ENCODE measurements around the gene NECAB2.

NECAB2 gene

GRCh38 chr16:84024854-84025253, 56.8 kb downstream of the NECAB2 start:
- no peak for DNase-seq (ENCODE audit: low read depth in 1 of 2, low spot score in 1 of 2)
- H3K27me3 ChIP-seq (ENCODE audit: insufficient read depth, poor library complexity, severe bottlenecking) = peaks cover 6% of the 10 kb centered on the region
- H3K27ac ChIP-seq (replicated peaks) = no peak overlapping the region
- TF ChIP-seq POLR2AphosphoS5 (IDR thresholded peaks at IDR 0.05; ENCODE audit: low read depth) (no peak), GABPA (IDR thresholded peaks at IDR 0.05; ENCODE audit: low read depth) (no peak)
- H3K4me3 ChIP-seq (replicated peaks; ENCODE audit: insufficient read depth, low read length) = no peak overlapping the region

DNA sequence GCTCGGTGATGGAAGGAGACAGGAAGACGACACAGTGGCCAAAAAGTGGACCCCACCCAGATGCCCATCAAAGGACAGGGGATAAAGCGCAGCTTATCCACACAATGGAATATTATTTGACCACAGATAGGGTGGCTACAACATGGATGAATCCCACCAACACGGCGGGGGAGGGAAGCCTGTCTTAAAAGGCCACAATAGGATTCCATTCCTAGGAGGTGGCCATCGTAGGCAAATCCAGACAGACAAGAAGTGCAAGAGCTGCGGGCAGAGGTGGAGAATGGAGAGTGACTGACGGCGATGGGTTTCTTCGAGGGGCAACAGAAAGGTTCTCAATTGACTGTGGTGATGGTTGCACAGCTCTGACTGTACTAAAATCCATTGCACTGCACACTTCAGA, 58.6 kb downstream of the NECAB2 start:
- peaks cover 6% of the 10 kb centered on the region for H3K27me3 ChIP-seq (ENCODE audit: insufficient read depth, poor library complexity, severe bottlenecking)
- no peak overlapping the region for H3K4me3 ChIP-seq (replicated peaks; ENCODE audit: insufficient read depth, low read length)
- DNase-seq (ENCODE audit: low read depth in 1 of 2, low spot score in 1 of 2) = no peak
- H3K27ac ChIP-seq (replicated peaks) = no peak overlapping the region
- TF ChIP-seq, protein P1, sequence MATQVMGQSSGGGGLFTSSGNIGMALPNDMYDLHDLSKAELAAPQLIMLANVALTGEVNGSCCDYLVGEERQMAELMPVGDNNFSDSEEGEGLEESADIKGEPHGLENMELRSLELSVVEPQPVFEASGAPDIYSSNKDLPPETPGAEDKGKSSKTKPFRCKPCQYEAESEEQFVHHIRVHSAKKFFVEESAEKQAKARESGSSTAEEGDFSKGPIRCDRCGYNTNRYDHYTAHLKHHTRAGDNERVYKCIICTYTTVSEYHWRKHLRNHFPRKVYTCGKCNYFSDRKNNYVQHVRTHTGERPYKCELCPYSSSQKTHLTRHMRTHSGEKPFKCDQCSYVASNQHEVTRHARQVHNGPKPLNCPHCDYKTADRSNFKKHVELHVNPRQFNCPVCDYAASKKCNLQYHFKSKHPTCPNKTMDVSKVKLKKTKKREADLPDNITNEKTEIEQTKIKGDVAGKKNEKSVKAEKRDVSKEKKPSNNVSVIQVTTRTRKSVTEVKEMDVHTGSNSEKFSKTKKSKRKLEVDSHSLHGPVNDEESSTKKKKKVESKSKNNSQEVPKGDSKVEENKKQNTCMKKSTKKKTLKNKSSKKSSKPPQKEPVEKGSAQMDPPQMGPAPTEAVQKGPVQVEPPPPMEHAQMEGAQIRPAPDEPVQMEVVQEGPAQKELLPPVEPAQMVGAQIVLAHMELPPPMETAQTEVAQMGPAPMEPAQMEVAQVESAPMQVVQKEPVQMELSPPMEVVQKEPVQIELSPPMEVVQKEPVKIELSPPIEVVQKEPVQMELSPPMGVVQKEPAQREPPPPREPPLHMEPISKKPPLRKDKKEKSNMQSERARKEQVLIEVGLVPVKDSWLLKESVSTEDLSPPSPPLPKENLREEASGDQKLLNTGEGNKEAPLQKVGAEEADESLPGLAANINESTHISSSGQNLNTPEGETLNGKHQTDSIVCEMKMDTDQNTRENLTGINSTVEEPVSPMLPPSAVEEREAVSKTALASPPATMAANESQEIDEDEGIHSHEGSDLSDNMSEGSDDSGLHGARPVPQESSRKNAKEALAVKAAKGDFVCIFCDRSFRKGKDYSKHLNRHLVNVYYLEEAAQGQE (IDR thresholded peaks at IDR 0.05; ENCODE audit: insufficient replicate concordance, low read depth) = no peak
- TF ChIP-seq, protein P2, sequence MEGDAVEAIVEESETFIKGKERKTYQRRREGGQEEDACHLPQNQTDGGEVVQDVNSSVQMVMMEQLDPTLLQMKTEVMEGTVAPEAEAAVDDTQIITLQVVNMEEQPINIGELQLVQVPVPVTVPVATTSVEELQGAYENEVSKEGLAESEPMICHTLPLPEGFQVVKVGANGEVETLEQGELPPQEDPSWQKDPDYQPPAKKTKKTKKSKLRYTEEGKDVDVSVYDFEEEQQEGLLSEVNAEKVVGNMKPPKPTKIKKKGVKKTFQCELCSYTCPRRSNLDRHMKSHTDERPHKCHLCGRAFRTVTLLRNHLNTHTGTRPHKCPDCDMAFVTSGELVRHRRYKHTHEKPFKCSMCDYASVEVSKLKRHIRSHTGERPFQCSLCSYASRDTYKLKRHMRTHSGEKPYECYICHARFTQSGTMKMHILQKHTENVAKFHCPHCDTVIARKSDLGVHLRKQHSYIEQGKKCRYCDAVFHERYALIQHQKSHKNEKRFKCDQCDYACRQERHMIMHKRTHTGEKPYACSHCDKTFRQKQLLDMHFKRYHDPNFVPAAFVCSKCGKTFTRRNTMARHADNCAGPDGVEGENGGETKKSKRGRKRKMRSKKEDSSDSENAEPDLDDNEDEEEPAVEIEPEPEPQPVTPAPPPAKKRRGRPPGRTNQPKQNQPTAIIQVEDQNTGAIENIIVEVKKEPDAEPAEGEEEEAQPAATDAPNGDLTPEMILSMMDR (IDR thresholded peaks at IDR 0.05; ENCODE audit: insufficient read depth, low read length) = no peak
- TF ChIP-seq GABPA (IDR thresholded peaks at IDR 0.05; ENCODE audit: low read depth) (no peak), POLR2AphosphoS5 (IDR thresholded peaks at IDR 0.05; ENCODE audit: low read depth) (no peak), SPI1 (IDR thresholded peaks at IDR 0.05; ENCODE audit: borderline replicate concordance, low read depth) (no peak)

GRCh38 chr16:84027625-84028024, 59.6 kb downstream of the NECAB2 start:
- no peak overlapping the region for H3K27ac ChIP-seq (replicated peaks)
- no peak overlapping the region for H3K4me3 ChIP-seq (replicated peaks; ENCODE audit: insufficient read depth, low read length)
- peaks cover 9% of the 10 kb centered on the region for H3K27me3 ChIP-seq (ENCODE audit: insufficient read depth, poor library complexity, severe bottlenecking)
- TF ChIP-seq POLR2AphosphoS5 (IDR thresholded peaks at IDR 0.05; ENCODE audit: low read depth) (no peak), SPI1 (IDR thresholded peaks at IDR 0.05; ENCODE audit: borderline replicate concordance, low read depth) (no peak)
- TF ChIP-seq, protein P2 (IDR thresholded peaks at IDR 0.05; ENCODE audit: insufficient read depth, low read length) = no peak
- DNase-seq (ENCODE audit: low read depth in 1 of 2, low spot score in 1 of 2) = no peak

DNA sequence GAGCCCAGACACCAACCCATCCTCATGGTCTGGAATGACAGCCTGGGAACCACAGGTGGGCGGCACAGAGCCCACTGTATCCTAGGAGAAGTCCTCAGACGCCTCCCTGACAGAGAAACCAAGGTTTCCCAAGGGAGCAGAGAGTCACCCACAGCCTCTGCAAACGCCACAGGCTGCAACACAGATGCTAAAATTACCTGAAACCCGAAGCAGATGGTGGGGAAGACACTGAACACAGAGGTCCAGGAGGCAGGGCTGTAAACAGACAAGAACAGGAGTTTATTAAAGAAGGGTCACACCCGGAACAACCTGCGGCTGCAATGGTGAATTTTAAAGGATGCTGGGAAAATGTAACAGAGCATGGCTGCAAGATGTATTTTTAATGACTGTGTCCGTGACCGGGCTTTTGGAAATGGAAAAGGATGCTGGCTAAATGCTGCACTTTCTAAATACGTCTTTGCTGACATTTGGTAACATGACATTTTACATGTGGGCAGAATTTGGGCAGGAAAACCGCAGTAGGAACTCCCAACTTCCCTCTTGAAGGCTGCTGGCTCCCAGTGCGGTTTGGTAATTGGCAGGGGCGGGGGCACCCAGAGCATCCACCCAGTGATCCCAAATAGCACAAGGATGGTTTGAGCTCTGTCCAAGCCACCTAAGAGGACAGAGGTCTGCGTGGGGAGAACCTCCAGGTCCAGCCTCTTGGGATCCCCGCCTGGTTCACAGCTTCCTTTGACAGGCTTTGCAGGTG, 61.4 kb downstream of the NECAB2 start:
- peak; percentile 26 to 58 for DNase-seq (ENCODE audit: low read depth in 1 of 2, low spot score in 1 of 2)
- peaks cover 9% of the 10 kb centered on the region for H3K27me3 ChIP-seq (ENCODE audit: insufficient read depth, poor library complexity, severe bottlenecking)
- no peak overlapping the region for H3K4me3 ChIP-seq (replicated peaks; ENCODE audit: insufficient read depth, low read length)
- 0 out of 2 replicates have a peak, but pooled peaks have one; percentile 34 for TF ChIP-seq POLR2AphosphoS5 (IDR thresholded peaks at IDR 0.05; ENCODE audit: low read depth)
- TF ChIP-seq SPI1 (IDR thresholded peaks at IDR 0.05; ENCODE audit: borderline replicate concordance, low read depth) = peak; percentile 9; the same call in 1 of the 2 replicates
- TF ChIP-seq, protein P2 (IDR thresholded peaks at IDR 0.05; ENCODE audit: insufficient read depth, low read length) = no peak
- H3K27ac ChIP-seq (replicated peaks) = no peak overlapping the region

- H3K27me3 ChIP-seq (ENCODE audit: insufficient read depth, poor library complexity, severe bottlenecking) = peaks cover 9% of the 10 kb centered on the region
- DNase-seq (ENCODE audit: low read depth in 1 of 2, low spot score in 1 of 2) = no peak
- no peak for TF ChIP-seq POLR2AphosphoS5 (IDR thresholded peaks at IDR 0.05; ENCODE audit: low read depth)
- TF ChIP-seq SPI1 (IDR thresholded peaks at IDR 0.05; ENCODE audit: borderline replicate concordance, low read depth) = no peak
- TF ChIP-seq, protein P1 (IDR thresholded peaks at IDR 0.05; ENCODE audit: insufficient replicate concordance, low read depth) = no peak
- TF ChIP-seq, protein P2 (IDR thresholded peaks at IDR 0.05; ENCODE audit: insufficient read depth, low read length) = no peak
- no peak for TF ChIP-seq GABPA (IDR thresholded peaks at IDR 0.05; ENCODE audit: low read depth)
Observed at GRCh38 chr16:84031556-84031955, 63.5 kb downstream of the NECAB2 start.

More at GRCh38 chr16:84031556-84031955, 63.5 kb downstream of the NECAB2 start:
- no peak overlapping the region for H3K27ac ChIP-seq (replicated peaks)
- no peak overlapping the region for H3K4me3 ChIP-seq (replicated peaks; ENCODE audit: insufficient read depth, low read length)
